GM06990 (cell line): ENCODE data around the gene KASH5.

Experiments used
- DNase-seq: peaks from one replicate; pipeline ENCODE4 v3.0.0-alpha.2; 2011; ENCODE audit not compliant: insufficient read length; ENCODE audit errors: extremely low read depth
- H3K27me3 ChIP-seq: replicated peaks from 2 replicates; pipeline ENCODE4 v1.6.0; 2011; ENCODE audit warnings: low read length; ENCODE audit not compliant: control insufficient read depth, insufficient read depth
- H3K36me3 ChIP-seq: 2 replicates; pipeline ENCODE4 v1.5.1; 2011; ENCODE audit warnings: low read length; ENCODE audit not compliant: control insufficient read depth, insufficient read depth
- H3K4me3 ChIP-seq: replicated peaks from 2 replicates; pipeline ENCODE4 v1.5.1; 2011; ENCODE audit warnings: low read depth, mild to moderate bottlenecking, control low read depth, low read length
- CTCF ChIP-seq: IDR thresholded peaks from 2 replicates; pipeline ENCODE4 v1.5.1; 2011; ENCODE audit warnings: low read length, control low read depth, mild to moderate bottlenecking, inconsistent platforms; ENCODE audit not compliant: insufficient read depth, poor library complexity, severe bottlenecking

Gene KASH5

GRCh38 chr19:49461656-49462055 lies 73.6 kb downstream of the KASH5 start:
- H3K36me3 ChIP-seq = peaks cover 13% of the 10 kb centered on the region
- no peaks in the 10 kb centered on the region for H3K27me3 ChIP-seq
- no peak overlapping the region for H3K4me3 ChIP-seq
- no peak for TF ChIP-seq CTCF
- DNase-seq = no peak

GRCh38 chr19:49462492-49462891 lies 74.4 kb downstream of the KASH5 start:
- DNase-seq = no peak
- Histone ChIP-seq H3K4me3 (no peak overlapping the region), H3K27me3 (no peaks in the 10 kb centered on the region), H3K36me3 (peaks cover 13% of the 10 kb centered on the region)
- TF ChIP-seq CTCF = no peak

GRCh38 chr19:49463960-49464740 lies 76.1 kb downstream of the KASH5 start:
- H3K4me3 ChIP-seq = no peak overlapping the region
- no peaks in the 10 kb centered on the region for H3K27me3 ChIP-seq
- no peak for TF ChIP-seq CTCF
- no peak for DNase-seq
- H3K36me3 ChIP-seq = peaks cover 16% of the 10 kb centered on the region

- Histone ChIP-seq H3K36me3 (peaks cover 12% of the 10 kb centered on the region), H3K27me3 (no peaks in the 10 kb centered on the region), H3K4me3 (no peak overlapping the region)
- no peak for TF ChIP-seq CTCF
- DNase-seq = no peak
These were observed 77.3 kb downstream of the KASH5 start for GRCh38 chr19:49465371-49465770.
